Germinal center (tissue), 1 donor: ENCODE data around the gene SART1.

ENCODE experiments used
- DNase-seq: peaks from one replicate; pipeline ENCODE4 v3.0.0; 2012; ENCODE audit warnings: mixed read lengths, low spot score

Gene SART1

DNA sequence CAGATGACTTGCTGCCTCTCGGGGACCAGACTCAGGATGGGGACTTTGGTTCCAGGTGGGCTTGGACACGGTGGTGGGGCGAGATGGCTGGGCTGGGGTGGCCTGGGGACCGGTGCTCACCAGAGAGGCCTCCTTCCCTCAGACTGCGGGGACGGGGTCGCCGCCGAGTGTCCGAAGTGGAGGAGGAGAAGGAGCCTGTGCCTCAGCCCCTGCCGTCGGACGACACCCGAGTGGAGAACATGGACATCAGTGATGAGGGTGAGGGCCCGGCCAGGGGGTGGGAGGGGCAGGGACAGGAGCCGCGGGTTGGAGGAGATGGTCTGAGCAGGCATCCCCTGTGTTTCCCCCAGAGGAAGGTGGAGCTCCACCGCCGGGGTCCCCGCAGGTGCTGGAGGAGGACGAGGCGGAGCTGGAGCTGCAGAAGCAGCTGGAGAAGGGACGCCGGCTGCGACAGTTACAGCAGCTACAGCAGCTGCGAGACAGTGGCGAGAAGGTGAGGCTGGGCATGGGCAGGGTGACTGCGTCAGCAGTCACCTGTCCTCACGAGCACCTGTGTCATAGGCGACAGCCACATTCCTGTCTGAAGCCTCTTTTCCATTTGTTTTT is 5.9 kb downstream of the SART1 start:
- no peak for DNase-seq

DNA sequence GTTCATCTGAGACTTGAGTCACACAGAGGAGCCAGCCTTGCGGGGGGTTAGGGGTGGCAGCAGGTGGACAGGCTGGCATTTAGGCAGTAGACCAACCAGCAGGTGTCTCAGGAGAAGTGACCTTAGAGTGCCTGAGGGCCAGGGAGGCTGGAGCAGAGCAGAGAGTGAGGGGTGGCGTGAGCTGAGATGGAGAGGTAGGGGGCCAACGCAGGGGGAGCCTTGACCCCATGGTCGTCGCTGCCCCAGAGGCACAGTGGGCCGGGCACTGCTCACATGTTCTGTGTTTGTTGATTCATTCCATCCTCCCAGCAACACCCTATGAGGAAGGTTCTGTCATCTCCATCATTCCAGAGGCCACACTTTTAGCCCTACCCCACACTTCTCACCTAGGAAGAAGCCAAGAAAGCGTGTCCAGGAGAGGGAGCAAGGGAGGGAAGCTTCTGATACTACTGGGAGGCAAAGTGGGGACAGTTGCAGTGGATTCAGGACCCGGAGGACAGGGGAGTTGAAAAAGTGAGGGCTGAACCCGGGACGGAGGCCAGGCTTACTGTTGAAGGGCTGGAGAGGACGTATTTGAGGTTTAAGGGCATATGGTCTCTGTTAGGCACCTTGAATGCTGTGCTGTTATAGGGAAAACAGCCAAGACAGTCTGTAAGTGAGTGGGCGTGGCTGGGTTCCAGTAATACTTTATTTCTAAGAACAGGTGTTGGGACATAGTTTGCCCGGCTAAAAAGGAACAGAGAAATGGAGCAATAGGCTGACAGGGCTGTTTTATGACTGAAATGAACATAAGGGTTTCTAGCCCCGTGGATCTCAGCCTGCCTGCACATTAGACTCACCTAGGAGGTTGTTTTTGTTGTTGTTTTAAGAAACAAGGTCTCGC is 7.3 kb downstream of the SART1 start:
- DNase-seq: no peak

DNA sequence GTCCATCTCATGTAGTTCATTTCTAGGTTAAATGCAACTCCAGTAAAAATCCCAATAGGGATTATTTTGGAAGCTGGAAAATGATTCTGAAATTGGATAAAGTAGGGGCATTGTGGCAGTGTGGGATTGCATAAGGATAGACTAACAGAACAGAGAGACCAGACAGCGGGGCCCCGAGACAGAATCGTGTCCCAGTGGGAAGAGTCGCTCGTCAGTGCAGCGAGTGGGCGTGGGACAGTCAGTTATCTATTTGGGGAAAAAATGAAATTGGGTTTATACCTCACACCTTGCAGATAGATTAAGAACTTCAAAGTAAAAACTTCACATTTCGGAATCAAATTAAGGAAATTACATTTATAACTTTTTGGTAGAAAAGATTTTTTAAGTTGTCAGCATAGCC is 10.6 kb downstream of the SART1 start:
- no peak for DNase-seq

DNA sequence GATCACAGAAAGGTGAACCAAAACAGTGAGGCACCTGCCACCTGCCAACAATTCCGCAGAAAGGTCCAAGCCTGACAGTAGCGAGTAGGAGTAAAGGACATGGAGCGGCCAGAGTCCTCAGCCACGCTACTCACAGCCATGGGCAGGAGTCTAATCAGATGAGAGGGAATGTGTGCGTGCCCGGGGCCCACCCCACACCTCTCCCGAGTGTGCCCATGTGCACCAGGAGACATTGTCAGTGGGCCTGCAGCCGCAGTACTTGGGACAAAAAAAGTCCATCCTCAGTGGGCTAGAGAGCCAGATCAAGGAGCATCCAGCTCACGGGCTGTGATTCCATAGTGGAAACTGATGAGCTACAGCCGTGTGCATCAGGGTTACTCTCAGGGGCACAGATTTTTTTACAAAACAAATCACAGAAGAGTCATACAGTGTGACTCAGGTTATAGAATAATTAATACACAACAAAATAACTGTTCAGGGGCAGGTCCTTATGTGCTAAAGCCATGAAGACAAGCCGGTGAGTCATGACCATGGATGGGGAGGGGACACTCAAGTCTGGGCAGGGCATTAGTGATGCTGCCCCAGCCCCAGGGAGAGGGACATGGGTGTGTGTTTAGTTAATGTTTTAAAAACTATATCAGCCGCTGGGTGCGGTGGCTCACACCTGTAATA is 12.0 kb downstream of the SART1 start:
- DNase-seq: no peak

DNA sequence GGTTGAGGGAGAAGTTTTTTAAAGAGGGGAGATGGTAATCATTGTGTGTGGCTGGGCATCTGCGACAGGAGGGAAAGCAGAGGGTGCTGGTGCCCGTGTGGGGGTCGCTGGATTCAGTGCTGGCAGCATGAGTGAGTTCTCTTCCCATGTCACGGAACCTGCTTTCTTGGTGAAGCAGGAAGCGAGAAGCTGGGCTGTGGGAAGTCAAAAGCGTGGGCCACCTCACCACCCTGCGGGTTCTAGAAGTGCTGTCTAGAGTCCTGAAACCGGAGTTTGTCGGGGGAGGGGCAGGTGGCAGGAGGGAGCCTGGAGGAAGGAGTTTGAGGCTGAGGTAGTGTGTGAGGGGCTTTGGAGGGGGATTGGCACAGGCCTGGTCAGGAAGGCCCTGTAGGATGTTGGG is 14.2 kb downstream of the SART1 start:
- no peak for DNase-seq

DNA sequence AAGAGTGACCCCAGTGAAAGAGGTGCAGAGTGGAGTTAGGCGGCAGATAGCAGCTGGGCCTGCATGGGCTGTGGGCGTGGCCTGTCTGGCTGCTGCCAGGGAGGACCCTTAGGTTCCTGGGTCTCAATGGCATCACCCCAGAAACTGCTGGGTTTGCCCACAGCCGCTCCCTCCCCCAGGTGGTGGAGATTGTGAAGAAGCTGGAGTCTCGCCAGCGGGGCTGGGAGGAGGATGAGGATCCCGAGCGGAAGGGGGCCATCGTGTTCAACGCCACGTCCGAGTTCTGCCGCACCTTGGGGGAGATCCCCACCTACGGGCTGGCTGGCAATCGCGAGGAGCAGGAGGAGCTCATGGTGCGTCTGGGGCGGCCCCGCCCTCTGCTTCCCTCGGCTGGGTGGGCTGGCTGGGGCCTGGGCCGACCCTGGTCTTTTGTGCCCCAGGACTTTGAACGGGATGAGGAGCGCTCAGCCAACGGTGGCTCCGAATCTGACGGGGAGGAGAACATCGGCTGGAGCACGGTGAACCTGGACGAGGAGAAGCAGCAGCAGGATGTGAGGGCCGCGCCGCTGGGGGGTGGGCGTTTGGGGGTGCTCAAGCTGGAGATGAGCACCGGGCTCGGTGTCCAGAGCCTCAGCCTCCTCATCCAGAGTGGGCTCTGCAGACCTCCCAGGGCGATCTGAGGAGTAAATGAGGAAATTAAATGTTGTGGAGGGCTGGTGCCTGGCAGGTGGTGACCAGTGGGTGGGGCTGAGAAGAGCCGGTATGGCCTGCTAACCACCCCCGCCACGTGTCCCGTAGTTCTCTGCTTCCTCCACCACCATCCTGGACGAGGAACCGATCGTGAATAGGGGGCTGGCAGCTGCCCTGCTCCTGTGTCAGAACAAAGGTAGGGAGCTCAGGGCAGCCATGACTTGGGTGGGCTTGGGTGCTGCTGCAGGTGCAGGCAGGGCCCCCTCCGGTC is 15.0 kb downstream of the SART1 start:
- no peak for DNase-seq

DNA sequence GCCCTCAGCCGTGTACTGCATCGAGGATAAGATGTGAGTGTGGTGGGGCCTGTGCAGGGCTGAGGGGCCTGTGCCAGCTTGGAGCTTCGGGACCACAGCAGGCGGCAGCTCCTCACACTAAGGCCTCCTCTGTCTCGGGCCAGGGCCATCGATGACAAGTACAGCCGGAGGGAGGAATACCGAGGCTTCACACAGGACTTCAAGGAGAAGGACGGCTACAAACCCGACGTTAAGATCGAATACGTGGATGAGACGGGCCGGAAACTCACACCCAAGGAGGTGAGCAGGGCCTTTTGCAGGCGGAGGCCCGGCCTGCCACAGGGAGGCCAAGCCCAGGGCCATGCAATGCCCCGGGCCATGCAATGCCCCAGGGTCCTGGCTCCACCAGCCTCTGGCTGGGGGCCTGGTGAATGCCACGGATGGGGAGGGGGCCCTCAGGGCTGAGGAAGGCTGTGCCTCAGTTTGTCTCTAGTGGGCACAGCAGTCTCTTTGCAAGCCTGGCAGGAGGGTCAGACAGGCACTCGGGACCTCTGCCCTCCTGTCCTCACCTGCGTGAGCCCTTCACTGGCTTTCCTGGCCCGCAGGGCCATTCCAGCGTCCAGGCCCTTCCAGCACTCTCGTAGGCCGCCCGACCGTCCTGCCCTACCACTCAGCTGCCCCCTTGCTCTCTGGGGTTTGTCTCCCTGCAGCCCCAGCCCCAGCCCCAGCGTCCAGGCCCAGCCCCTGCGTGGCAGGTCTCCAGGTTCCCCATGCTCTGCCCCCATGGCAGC is 16.3 kb downstream of the SART1 start:
- no peak for DNase-seq

DNA sequence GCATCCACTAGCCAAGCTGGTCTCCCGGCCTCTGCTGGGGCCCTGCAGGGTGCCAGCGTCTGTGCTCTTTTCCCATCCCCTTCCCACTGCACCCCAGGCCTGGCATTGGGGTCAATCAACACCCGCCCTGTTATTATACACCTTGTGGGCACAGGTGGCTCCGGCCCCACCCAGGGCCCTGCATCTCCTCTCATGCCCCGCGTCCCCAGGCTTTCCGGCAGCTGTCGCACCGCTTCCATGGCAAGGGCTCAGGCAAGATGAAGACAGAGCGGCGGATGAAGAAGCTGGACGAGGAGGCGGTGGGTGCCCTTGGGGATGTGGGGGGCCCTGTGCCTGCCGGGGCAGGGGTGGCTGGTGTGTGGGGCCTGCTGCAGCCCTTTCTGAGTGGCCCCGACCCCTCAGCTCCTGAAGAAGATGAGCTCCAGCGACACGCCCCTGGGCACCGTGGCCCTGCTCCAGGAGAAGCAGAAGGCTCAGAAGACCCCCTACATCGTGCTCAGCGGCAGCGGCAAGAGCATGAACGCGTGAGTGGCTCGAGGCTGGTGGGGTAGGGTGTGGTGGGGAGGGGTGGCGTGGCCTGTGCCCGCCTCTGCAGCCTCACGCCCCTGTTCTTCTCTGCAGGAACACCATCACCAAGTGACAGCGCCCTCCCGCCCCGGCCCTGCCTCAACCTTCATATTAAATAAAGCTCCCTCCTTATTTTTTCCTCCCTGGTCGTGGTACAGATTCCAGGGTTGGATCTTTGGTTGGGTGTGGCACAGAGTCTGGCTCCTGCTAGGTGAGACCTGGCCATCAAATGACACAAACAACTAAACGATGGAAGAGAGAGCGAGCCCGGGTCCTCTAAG is 17.1 kb downstream of the SART1 start:
- no peak for DNase-seq

DNA sequence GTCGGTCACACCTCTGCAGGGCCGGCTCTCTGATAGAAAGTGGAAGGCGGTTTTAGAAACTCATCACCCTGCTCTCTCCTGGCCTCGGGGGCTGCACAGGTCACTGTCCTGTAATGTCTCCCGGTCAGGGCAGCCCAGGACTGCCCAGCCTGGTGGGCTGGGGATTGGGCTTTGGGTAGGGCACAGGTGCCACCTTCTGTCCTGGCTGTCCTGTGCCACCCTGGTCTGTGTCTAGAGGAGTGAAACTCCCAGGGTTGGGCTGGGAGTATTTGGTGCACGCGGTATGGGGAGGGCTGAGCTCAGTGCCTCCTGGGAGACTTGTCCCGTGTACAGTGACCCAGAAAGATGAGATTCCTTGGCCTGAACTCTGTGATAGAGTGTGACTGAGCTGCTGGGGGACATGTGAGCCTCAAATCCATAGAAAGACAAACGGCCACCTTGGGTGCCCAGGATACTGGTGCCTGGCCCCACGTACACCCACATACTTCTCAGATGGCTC is 17.8 kb downstream of the SART1 start:
- no peak for DNase-seq

DNA sequence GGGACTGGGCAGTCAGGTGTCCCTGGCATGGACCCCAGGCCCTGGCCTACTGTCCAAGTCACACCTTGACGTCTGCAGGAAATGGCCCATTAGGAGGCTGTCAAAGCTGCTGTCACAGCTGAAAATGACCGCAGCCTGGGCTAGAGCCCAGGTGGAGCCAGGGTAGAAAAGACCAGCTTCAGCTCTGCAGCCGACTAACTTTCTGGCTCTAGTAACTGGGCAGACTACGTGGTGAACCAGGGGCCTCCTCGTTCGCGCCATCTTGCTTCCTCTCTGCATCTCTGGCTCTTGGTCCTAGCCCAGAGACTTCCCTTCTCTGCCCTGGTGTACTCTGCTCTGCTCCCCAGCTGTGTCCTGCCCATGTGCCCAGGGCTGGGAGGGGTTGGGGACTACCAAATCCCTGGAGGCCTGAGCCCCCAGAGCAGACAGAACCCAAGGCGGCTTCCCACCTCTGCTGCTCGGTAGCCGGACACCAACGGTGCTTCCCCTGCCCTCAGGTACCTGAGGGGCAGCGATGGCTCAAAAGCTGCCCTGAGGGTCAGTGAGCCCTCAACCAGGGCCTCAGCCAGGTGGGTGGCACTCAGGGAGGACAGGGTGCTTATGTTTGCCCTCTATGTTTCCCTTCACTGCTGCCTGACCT is 19.7 kb downstream of the SART1 start:
- no peak for DNase-seq

DNA sequence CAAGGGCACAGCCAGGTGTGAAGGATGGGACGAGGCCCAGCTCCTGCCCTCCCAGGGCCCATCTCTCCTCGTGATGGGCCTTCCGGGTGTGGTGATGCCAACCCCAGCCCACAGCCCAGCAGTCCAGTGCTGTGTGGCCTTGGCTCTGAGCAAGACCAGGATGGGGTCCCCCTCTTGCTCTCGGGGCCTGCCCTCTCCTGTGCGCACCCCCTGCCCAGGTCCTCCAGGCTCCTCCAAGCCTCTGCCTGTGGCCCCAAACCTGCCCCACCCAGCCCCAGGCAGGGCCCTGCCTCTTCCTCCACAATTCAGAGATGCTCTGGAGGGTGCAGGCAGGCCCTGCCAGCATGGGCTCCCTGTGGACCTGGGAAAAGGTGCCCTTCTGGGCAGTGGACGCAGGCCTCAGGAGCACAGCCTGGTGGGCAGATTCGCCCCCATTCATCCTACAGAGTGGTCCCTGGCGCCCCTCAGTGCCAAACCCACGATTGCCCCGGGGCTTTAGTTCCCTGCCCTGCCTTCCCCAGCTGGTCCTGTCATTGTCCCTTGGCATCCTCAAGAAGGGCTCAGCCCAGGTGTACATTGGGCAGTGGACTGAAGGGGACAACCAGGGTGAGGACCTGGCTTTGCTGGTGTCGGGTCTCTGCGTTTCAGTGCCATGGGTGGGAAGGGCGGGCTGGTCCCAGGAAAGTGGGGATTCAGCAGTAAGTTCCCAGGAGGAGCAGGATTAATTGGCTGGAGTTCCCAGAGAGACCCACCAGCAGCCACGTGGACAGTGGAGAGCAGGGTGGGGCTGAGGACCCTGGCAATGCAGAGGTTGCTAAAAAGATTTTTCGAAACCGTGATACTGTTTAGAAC is 20.7 kb downstream of the SART1 start:
- DNase-seq: no peak

DNA sequence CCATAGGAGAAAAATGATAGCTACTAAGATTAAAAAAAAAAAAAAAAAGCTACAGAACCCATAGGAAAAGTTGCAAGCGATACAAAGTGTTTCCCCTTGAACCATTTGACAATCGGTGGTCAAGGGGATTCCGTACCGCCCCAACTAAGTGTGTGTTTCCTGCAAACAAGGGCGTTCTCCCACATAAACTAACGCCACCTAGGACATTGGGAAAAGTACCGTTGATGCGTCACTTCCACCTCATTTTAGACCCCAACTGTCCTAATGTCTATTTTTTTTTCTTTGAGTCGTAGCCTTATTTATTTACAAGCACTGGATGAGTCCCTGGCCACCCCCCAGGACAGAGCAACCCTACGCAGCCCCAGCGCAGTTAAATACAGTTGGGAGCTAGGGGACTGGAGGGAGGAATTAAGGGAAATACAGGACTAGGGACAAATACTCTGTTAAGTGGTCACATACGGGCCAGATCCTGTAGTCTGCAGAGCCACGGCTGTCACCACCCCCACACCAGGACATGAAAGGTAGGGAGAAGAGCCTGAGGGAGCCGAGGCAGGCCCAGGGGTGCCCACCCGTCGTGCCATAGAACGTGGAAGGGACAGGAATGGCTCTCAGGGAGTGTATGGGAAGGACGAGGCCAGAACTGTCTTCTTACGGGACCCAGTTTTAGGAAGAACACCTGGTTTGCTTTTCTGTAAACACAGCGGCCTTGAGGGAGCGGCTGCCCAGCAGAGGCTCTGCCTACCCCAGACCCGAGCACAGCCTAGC is 21.5 kb downstream of the SART1 start:
- no peak for DNase-seq

DNA sequence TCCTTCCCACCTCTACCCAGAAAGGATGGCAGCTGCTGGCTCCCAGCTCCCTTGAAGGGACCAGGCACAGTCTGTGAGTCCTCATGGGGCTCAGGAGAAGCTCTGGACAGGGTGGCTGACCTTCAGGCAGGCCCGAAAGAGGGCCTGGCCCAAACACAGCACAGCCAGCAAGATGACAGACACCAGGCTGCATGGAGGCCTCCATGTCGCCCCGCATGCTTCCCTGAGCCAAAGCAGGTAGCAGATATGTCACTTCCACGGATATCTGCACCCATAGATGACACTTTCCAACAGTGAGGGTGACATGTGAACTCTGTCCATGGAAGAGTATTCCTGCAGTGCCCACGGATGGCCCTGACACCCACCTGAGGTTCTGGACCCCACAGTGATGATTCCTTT is 22.1 kb downstream of the SART1 start:
- no peak for DNase-seq

DNA sequence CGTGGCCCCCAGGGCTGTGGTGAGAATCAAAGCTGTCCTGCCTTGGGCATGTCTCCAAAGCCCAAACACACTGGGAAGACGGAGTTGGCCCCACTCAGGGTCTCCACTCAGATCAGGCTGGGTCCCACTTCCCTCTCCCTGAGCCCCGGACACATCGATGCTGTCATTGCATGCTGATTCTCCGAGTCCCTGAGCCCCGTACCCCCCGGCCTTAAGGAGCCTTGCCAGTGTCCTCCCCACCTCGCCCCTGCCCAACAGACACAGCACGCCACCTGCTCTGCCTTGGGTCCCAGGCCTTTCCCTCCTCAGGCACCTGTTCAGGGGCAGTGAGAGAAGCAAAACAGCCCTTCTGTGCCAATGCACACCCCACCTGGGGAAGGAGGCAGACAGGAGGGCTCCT is 25.8 kb downstream of the SART1 start:
- DNase-seq: no peak

DNA sequence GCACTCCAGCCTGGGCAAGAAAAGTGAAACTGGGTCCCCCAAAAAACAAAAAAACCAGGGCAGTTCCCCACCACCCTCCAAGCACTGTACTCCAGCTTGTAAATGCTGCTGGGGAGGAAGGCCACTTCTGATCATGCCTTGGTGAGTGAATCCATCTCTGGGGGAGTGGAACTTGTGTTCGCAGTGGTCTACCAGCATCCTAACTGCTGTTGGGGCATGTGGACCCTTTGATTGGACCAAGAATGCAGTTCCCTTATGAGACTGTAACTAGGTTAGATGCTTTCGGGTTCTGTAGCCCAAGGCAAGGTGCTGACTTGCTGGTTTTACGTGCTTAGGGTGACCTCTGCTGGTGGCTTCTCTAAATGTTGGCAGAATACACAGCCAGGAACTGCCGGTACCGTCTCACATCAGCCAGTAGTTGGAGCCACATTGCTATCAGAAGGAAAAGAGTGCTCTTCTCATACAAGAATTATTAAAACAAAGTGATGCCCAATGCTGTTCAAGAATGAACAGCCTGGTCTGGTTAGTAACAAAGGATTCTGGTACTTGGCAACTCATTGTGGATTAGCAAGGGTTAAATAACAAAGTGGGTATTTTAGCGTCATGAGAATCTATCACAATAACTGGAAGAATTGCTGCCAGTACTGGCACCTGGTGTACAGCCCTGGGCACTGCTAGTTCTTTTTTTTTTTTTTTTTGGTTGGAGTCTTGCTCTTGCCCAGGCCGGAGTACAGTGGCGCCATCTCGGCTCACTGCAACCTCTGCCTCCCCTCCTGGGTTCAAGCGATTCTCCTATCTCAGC is 27.5 kb downstream of the SART1 start:
- peak; percentile 89 for DNase-seq

DNA sequence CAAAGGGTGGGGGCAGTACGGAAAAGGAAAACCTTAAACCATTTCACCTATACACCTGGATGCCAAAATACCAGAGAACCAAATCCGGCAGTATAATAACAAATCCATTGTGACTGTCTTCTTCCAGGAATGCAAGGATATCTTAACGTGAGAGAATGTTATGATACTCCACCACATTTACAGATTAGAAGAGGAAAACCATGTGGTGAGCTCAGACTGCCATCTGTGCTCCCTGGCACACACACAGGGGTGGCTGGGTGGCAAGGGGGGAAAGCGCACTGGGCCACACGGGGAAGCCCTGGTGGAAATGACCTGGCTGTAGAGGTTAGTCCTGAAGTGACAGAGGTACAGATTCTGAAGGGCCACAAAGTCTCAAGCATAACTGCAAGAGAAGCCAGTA is 30.5 kb downstream of the SART1 start:
- DNase-seq: no peak

DNA sequence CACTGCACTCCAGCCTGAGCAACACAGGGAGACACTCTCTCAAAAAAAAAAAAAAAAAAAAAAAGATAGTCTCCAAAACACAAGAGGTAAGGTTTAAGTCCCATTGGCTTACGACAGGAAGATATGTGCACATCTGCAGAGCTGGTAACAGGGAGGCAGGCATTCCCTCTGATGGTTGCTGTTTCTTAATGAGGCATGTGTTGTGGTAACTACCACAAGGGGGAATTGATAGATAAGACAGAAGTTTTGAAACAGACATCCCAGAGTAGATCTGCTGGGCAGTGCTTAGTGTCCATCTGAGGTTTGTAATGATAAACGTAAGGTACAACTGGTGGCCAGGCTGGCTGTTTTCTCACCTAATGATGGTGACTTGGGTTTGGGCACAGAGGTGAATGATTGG is 35.8 kb downstream of the SART1 start:
- DNase-seq: no peak
